ENCODE results near the gene CCDC51. TPM values are rescaled to one million over a fixed set of nuclear protein-coding genes. Genes with fewer than 3 reads are reported as not detected.

Gene CCDC51
- total and polyA plus RNA-seq, 2 donors (not counting 1 experiment from before 2014, with no cell fraction given) = 5.0 to 5.9 TPM

DNA sequence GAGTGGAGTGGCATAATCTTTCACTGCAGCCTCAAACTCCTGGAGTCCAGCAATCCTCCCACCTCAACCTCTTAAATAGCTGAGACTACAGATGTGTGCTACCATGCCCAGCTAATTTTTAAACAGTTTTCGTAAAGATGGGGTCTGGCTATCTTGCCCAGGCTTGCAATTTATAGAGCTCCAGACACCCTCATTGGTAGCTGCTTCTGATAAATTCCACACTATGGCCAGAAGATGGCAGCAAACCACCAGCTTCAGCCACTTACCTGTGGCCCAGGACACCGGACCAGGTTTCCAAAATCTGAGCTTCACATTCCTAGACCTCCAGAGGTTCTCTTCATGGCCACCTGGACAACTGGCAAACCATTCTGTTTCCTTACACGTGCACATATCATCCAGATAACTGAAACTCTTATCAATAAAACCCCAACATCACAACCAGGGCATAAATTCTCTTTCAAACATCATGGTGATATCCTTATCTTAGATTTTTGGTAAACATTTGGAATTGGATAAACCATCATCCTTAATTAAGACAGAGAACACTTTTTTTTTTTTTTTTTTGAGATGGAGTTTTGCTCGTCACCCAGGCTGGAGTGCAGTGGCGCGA lies 39.0 kb downstream of the CCDC51 start:
- 69% methylated on average over 5 of the region's 6 CpGs for WGBS (ENCODE audit: insufficient coverage)
- no peaks in the 10 kb centered on the region for H3K36me3 ChIP-seq (replicated peaks in 1 of 2; ENCODE audit: control extremely low read depth in 1 of 2, control insufficient read depth in 1 of 2, extremely low read depth in 1 of 2, insufficient read depth in 2 of 2, low read length in 1 of 2)
- peaks cover 0 to under 1% (median 0%) of the 10 kb centered on the region in 4 experiments for H3K27me3 ChIP-seq (replicated peaks in 1 of 4; ENCODE audit: control extremely low read depth in 1 of 4, control insufficient read depth in 3 of 4, insufficient read depth in 4 of 4, low read length in 3 of 4)
- intact Hi-C loops (cut with micrococcal nuclease) = loop anchor here (1.0 kb wide), 4 partner anchors 35 to 208 kb away; partner anchors contain the start of gene UQCRC1
- DNase-seq (peak; percentile 83), ATAC-seq (ENCODE audit: low read depth) (peak; percentile 89)
- H3K4me3 ChIP-seq (ENCODE audit: control extremely low read depth in 1 of 5, extremely low read depth in 1 of 5, insufficient read depth in 1 of 5, low read depth in 2 of 5, low read length in 4 of 5) = no peak overlapping the region
- no peak overlapping the region for H3K27ac ChIP-seq (ENCODE audit: low read length in 2 of 2)
- no peaks in the 10 kb centered on the region for H3K9me3 ChIP-seq (ENCODE audit: control extremely low read depth in 1 of 3, control insufficient read depth in 2 of 3, insufficient read depth in 1 of 3, low read length in 2 of 3)
- no peak overlapping the region for H3K4me2 ChIP-seq (replicated peaks; ENCODE audit: low read depth, low read length, poor library complexity, severe bottlenecking)
- no peak overlapping the region for H3K4me3 Mint-ChIP-seq
- TF ChIP-seq, protein P1, sequence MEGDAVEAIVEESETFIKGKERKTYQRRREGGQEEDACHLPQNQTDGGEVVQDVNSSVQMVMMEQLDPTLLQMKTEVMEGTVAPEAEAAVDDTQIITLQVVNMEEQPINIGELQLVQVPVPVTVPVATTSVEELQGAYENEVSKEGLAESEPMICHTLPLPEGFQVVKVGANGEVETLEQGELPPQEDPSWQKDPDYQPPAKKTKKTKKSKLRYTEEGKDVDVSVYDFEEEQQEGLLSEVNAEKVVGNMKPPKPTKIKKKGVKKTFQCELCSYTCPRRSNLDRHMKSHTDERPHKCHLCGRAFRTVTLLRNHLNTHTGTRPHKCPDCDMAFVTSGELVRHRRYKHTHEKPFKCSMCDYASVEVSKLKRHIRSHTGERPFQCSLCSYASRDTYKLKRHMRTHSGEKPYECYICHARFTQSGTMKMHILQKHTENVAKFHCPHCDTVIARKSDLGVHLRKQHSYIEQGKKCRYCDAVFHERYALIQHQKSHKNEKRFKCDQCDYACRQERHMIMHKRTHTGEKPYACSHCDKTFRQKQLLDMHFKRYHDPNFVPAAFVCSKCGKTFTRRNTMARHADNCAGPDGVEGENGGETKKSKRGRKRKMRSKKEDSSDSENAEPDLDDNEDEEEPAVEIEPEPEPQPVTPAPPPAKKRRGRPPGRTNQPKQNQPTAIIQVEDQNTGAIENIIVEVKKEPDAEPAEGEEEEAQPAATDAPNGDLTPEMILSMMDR (IDR thresholded peaks at IDR 0.05) = peak; percentile 93
- TF ChIP-seq EZH2 (IDR thresholded peaks at IDR 0.05; ENCODE audit: borderline replicate concordance, insufficient read depth, low read depth, low read length, poor library complexity, severe bottlenecking) = no peak
- H3K4me1 ChIP-seq (ENCODE audit: control insufficient read depth in 2 of 2, insufficient read depth in 2 of 2, low read length in 2 of 2) = no peaks in the 10 kb centered on the region
- no peaks in the 10 kb centered on the region for H3K9me3 Mint-ChIP-seq (ENCODE audit: insufficient read depth)
- ChIA-PET POLR2A (interaction anchor here (0.7 to 1.0 kb wide), 2 partner anchors 35 to 161 kb away, joined by 3 to 5 read pairs; no protein-coding TSS in a partner anchor), CTCF (interaction anchor here (0.6 to 8.0 kb wide), 71 partner anchors 8 to 1271 kb away, joined by 3 to 330 read pairs (median 4); partner anchors contain the start of genes ATRIP, CCDC51, IMPDH2 and NCKIPSD)
- H3K27me3 Mint-ChIP-seq = peaks cover 8% of the 10 kb centered on the region
- H3K4me1 Mint-ChIP-seq = no peaks in the 10 kb centered on the region
- no peak overlapping the region for H3K27ac Mint-ChIP-seq
- no peaks in the 10 kb centered on the region for H3K79me2 ChIP-seq (ENCODE audit: control insufficient read depth, insufficient read depth, low read length)
- H2AFZ ChIP-seq (ENCODE audit: insufficient read depth, low read depth, low read length, poor library complexity, severe bottlenecking) = no peak overlapping the region
- no peak overlapping the region for H3K9ac ChIP-seq (ENCODE audit: low read length)
- H4K20me1 ChIP-seq (ENCODE audit: control insufficient read depth, insufficient read depth, low read length, poor library complexity, severe bottlenecking) = no peaks in the 10 kb centered on the region

Measured in B cell (primary cell).